Smooth muscle cell (in vitro differentiated cells): ENCODE data around the gene CAMTA1. TPM values are rescaled to one million over a fixed set of nuclear protein-coding genes. Genes with fewer than 3 reads are reported as not detected.

Experiments used
- DNase-seq: peaks from one replicate; lab custom pipeline; 2025; ENCODE audit not compliant: unreplicated experiment; lab: John Stamatoyannopoulos, UW
- H2AFZ ChIP-seq: fragments of 200-600 bp; sonication (generic); 2 replicates; pipeline ENCODE4 v1.6.0; 2016; ENCODE audit warnings: antibody characterized with exemption, low read depth, mild to moderate bottlenecking
- H3F3A ChIP-seq: fragments of 200-600 bp; sonication (generic); 2 replicates; pipeline ENCODE4 v1.6.0; 2017; ENCODE audit warnings: antibody characterized with exemption, low read depth
- H3K27ac ChIP-seq: fragments of 200-600 bp; sonication (generic); 2 replicates; pipeline ENCODE4 v1.5.1; 2016; ENCODE audit warnings: low read depth, mild to moderate bottlenecking
- H3K27me3 ChIP-seq: fragments of 200-600 bp; sonication (generic); 2 replicates; pipeline ENCODE4 v1.6.1; 2016; ENCODE audit warnings: low read depth, mild to moderate bottlenecking
- H3K36me3 ChIP-seq: fragments of 200-600 bp; sonication (generic); 2 replicates; pipeline ENCODE4 v1.5.1; 2016; ENCODE audit warnings: low read depth
- H3K4me1 ChIP-seq: fragments of 200-600 bp; sonication (generic); 2 replicates; pipeline ENCODE4 v1.5.1; 2016; ENCODE audit warnings: low read depth
- H3K4me2 ChIP-seq: fragments of 200-600 bp; sonication (generic); 2 replicates; pipeline ENCODE4 v1.6.0; 2016; ENCODE audit warnings: mild to moderate bottlenecking
- H3K4me3 ChIP-seq: fragments of 200-600 bp; sonication (generic); 2 replicates; pipeline ENCODE4 v1.5.1; 2016; ENCODE audit warnings: mild to moderate bottlenecking
- H3K79me2 ChIP-seq: fragments of 200-600 bp; sonication (generic); 2 replicates; pipeline ENCODE4 v1.6.0; 2016; ENCODE audit warnings: low read depth, mild to moderate bottlenecking
- H3K9ac ChIP-seq: fragments of 200-600 bp; sonication (generic); 2 replicates; pipeline ENCODE4 v1.6.0; 2016; ENCODE audit warnings: low read depth
- H3K9me3 ChIP-seq: fragments of 200-600 bp; sonication (generic); replicated peaks from 2 replicates; pipeline ENCODE4 v1.5.1; 2016; ENCODE audit warnings: low read depth
- H4K20me1 ChIP-seq: fragments of 200-600 bp; sonication (generic); 2 replicates; pipeline ENCODE4 v1.6.0; 2016; ENCODE audit warnings: low read depth
- CTCF ChIP-seq: fragments of 200-600 bp; sonication (generic); IDR thresholded peaks from 2 replicates; pipeline ENCODE4 v1.5.1; 2017; ENCODE audit warnings: borderline replicate concordance, mild to moderate bottlenecking, antibody characterized with exemption; ENCODE audit not compliant: insufficient read depth, poor library complexity, severe bottlenecking
- WGBS: methylation state at CpG from one replicate; pipeline ENCODE4 v1.1.7; 2016; ENCODE audit warnings: low lambda C conversion rate; 5-methylcytosine and 5-hydroxymethylcytosine counted together
- polyA plus RNA-seq: library from polyadenylated mRNA; unstranded; fragments of >200 nt; fragmentation: Nextera tagmentation; extraction: Ambion mirVana; gene quantifications from 2 replicates; pipeline ENCODE4 v1.2.1, GENCODE V29; 2016
- total RNA-seq: library from RNA; depleted of rRNA; stranded (reverse); fragments of >200 nt; gene quantifications from 2 replicates; pipeline ENCODE4 v1.2.3, GENCODE V29; 2014

The CAMTA1 gene
- total and polyA plus RNA-seq, 2 experiments from 2014 or later: 139 to 145 TPM

- H3K4me3 ChIP-seq: peak overlapping the region; percentile 93
- peak overlapping the region; percentile 88 for H3K4me2 ChIP-seq
- peak overlapping the region; percentile 99 for H3K27ac ChIP-seq
- peak overlapping the region; percentile 94 for H3K9ac ChIP-seq
- no peaks in the 10 kb centered on the region for H3K36me3 ChIP-seq
- TF ChIP-seq CTCF: no peak
- H3K79me2 ChIP-seq: peaks cover 38% of the 10 kb centered on the region
- 1% methylated on average over 40 of the region's 40 CpGs for WGBS
- H3K9me3 ChIP-seq: no peaks in the 10 kb centered on the region
- H4K20me1 ChIP-seq: peaks cover 32% of the 10 kb centered on the region
- peaks cover 7% of the 10 kb centered on the region for H3K4me1 ChIP-seq
- no peaks in the 10 kb centered on the region for H3F3A ChIP-seq
- no peak for DNase-seq
- no peaks in the 10 kb centered on the region for H3K27me3 ChIP-seq
- peak overlapping the region; percentile 89 for H2AFZ ChIP-seq
Measured at GRCh38 chr1:6783936-6784559, 1.2 kb upstream of the CAMTA1 start.

DNA sequence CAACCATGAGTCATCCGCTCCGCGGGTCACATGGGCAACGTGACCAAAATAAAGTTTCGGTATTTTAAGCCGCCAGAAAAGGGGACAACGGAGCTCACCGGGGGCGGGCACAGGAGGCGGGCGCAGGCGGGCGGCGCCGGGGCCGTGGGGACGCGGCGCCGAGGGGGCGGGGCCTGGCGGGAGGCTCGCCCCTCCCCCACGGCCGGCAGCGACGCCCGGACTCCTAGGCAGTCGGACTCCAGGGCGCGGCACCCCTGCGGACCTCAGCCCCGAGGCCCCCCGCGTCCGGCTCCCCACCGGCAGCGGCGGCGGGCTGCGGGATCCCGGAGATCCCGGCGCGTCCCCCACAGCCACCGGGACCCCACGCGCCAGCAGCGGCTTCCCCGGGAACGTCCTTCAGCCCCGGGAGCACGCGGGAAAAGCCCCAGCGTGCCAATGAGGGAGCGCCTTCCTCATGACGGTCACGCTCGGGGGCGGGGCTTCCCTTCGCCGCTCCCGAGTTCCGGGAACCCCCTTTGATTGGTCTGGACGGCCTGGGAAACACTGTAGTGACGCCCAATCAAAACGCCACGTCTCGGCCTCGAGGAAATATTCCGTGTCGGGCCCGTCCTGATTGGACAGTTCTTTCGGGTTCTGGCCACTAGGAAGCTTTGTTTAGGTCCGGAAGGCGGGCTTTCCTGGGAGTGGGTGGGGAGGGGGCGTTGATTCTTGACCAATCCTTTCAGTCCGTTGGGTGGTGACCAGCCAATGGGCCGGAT, 515 bp upstream of the CAMTA1 start:
- H3K79me2 ChIP-seq: peaks cover 45% of the 10 kb centered on the region
- H4K20me1 ChIP-seq: peaks cover 39% of the 10 kb centered on the region
- H2AFZ ChIP-seq: no peak overlapping the region
- peak overlapping the region; percentile 94 for H3K9ac ChIP-seq
- H3K36me3 ChIP-seq: no peaks in the 10 kb centered on the region
- peak overlapping the region; percentile 93 for H3K4me3 ChIP-seq
- 1% methylated on average over 60 of the region's 79 CpGs for WGBS
- peak; percentile 97 for DNase-seq
- H3K27me3 ChIP-seq: no peaks in the 10 kb centered on the region
- H3F3A ChIP-seq: no peaks in the 10 kb centered on the region
- peak overlapping the region; percentile 99 for H3K27ac ChIP-seq
- H3K4me1 ChIP-seq: peaks cover 12% of the 10 kb centered on the region
- TF ChIP-seq CTCF: no peak
- H3K4me2 ChIP-seq: peak overlapping the region; percentile 88
- H3K9me3 ChIP-seq: no peaks in the 10 kb centered on the region

DNA sequence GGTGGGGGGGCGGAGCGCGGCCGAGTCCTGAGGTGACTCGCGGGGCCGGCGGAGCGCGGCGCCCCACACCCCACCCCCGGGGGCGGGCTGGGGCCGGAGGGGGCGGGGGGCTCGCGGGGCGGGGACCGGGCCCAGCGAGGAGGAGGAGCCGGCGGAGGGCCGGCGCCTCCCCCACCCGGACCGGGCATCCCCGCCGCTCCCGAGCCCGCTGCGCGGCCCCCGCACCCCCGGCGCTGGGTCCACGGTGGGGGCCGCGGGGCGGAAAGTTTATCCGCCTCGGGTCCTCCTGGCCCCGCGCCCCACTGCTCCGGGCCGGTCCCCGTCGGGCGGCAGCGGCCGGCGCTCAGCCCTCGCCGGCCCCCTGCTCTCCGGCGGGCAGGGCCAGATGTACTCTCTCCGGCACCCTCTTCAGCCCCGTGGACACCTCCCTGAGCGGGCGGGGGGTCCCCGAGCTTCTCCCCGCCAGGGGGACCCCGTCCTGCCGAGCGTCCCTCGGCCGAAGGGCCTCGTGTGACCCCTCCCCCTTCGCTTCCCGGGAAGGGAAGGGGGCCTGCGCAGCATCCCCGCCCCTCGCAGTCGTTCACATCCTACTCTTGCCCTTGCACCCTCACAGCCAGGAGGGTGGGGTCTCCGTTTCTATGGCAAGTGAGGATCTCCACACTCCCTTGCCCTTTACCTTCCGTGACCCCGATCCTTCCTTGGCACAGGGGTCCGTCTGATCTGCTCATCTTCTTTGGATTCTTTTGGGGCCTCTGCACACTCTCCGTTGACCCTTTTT, 663 bp downstream of the CAMTA1 start:
- peak; percentile 44 for DNase-seq

More for the DNA sequence above, 663 bp downstream of the CAMTA1 start:
- TF ChIP-seq CTCF: peak; percentile 25
- Histone ChIP-seq H3K4me2 (peak overlapping the region; percentile 95), H3K79me2 (peaks cover 57% of the 10 kb centered on the region), H3K9me3 (no peaks in the 10 kb centered on the region), H3K27ac (peak overlapping the region; percentile 44), H3K4me3 (peak overlapping the region; percentile 94), H3K36me3 (no peaks in the 10 kb centered on the region), H4K20me1 (peaks cover 51% of the 10 kb centered on the region), H3F3A (no peaks in the 10 kb centered on the region), H3K27me3 (no peaks in the 10 kb centered on the region), H2AFZ (no peak overlapping the region), H3K4me1 (peaks cover 18% of the 10 kb centered on the region), H3K9ac (peak overlapping the region; percentile 87)
- WGBS: 4% methylated on average over 31 of the region's 78 CpGs
